GM19238 (cell line): ENCODE measurements around the gene ADAM21.
"Not testable (repeated sequence)": the region's sequence is repeated elsewhere in the genome, so short reads cannot be mapped to it uniquely, and the experiment has no call there.

Experiments
- DNase-seq: peaks from one replicate; pipeline ENCODE4 v3.0.0; 2011; ENCODE audit warnings: low spot score; ENCODE audit not compliant: insufficient read length

ADAM21 gene

GRCh38 chr14:70477356-70478105, 25.6 kb downstream of the ADAM21 start:
- DNase-seq: not testable (repeated sequence)

GRCh38 chr14:70489579-70490200, 37.7 kb downstream of the ADAM21 start:
- no peak for DNase-seq

GRCh38 chr14:70498191-70498590, 46.2 kb downstream of the ADAM21 start:
- no peak for DNase-seq
